Spleen (tissue), 7 donors: ENCODE measurements around the gene HES6.

Experiments
- POLR2A ChIP-seq, 3 donors: fragments of 450-650 bp; IDR thresholded peaks; one replicate each; pipeline ENCODE4 v1.5.1; 2017; ENCODE audit warnings: antibody characterized with exemption in 3 of 3, mild to moderate bottlenecking in 1 of 3
- TF ChIP-seq, protein P1 (sequence below), 11 experiments: fragments of 200-600 bp in 7 of 11; fragments of 450-650 bp in 4 of 11; sonication (generic) in 4 of 11; IDR thresholded peaks in 8 of 11; conservative IDR thresholded peaks in 3 of 11; 1 replicate in 7 of 11; 2 replicates in 4 of 11; pipeline versions ENCODE4 v1.4.0 to v1.8.0; 2016 to 2021; ENCODE audit warnings: antibody characterized with exemption in 11 of 11, inconsistent platforms in 4 of 11, mild to moderate bottlenecking in 1 of 11
- donor health status: DM: no; HTN: no; CAD: no; lungs with moderate emphysema.
- donor health status: DM: no; HTN: no; CAD: no.
- donor health status: DM: no; HTN: no; CAD: no.

DNA sequence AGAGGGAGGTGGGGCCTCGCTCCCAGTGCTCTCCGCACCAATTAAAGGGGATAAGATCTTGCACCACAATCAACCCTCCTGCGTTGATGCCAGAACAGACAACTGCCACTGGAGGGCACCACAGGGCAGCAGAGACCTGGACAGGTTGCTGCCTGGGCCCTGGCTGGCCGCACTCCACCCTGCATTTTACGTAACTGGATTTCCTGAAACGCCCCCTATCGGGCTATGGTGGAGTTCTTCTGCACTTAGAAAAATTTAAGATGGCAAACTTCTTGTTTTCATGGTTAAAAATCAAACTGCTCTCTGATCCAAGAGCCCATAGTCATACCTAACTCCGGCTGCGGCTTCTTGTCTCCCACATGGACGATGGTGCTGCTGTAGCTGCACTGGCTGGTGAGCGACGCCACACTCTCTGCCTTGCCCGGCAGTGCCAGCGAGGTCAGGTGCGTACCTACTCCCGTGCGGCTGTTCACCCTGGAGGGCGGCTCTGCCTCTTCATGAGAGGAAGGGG lies 16.8 kb upstream of the HES6 start:
- TF ChIP-seq, protein P1, sequence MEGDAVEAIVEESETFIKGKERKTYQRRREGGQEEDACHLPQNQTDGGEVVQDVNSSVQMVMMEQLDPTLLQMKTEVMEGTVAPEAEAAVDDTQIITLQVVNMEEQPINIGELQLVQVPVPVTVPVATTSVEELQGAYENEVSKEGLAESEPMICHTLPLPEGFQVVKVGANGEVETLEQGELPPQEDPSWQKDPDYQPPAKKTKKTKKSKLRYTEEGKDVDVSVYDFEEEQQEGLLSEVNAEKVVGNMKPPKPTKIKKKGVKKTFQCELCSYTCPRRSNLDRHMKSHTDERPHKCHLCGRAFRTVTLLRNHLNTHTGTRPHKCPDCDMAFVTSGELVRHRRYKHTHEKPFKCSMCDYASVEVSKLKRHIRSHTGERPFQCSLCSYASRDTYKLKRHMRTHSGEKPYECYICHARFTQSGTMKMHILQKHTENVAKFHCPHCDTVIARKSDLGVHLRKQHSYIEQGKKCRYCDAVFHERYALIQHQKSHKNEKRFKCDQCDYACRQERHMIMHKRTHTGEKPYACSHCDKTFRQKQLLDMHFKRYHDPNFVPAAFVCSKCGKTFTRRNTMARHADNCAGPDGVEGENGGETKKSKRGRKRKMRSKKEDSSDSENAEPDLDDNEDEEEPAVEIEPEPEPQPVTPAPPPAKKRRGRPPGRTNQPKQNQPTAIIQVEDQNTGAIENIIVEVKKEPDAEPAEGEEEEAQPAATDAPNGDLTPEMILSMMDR (IDR thresholded peaks at IDR 0.05 in 8 of 11, conservative IDR thresholded peaks at IDR 0.05 in 3 of 11): peak in 10 of 11 experiments; percentile 42 to 80 (median 73)
- TF ChIP-seq POLR2A (IDR thresholded peaks at IDR 0.05): no peak
